IMR-90 (cell line): Measurements from ENCODE around the gene HLA-DMB. TPM values are rescaled to one million over a fixed set of nuclear protein-coding genes. Genes with fewer than 3 reads are reported as not detected.

Source experiments
- ATAC-seq: fragments of 200-7000 bp; cut with Tn5 transposase; 2 replicates; pipeline ENCODE4 v1.9.1; 2020; ENCODE audit warnings: low read depth, mild to moderate bottlenecking, moderate library complexity
- BruUV-seq: library from RNA; stranded (reverse); fragments of 400-500 nt; replicated peaks from 2 replicates; lab custom pipeline; 2021; lab: Mats Ljungman, UMichigan
- CTCF ChIA-PET: fragments of 300-600 bp; formaldehyde crosslinking; extraction: SDS; loops from one replicate; lab custom pipeline; 2021; ENCODE audit warnings: antibody characterized with exemption; lab: Yijun Ruan, JAX
- POLR2A ChIA-PET: fragments of 300-600 bp; sonication (Branson Sonifier 250); formaldehyde crosslinking; loops from one replicate; lab custom pipeline; 2022; ENCODE audit warnings: antibody characterized with exemption; ENCODE audit not compliant: unreplicated experiment; lab: Charles Lee
- DNase-seq: peaks from one replicate; pipeline ENCODE4 v3.0.0; 2013
- H2AFZ ChIP-seq: replicated peaks from 2 replicates; pipeline ENCODE3; 2013; ENCODE audit warnings: low read length, mild to moderate bottlenecking; ENCODE audit not compliant: poor library complexity
- H2AK5ac ChIP-seq: 2 replicates; pipeline ENCODE4 v1.6.1; 2013; ENCODE audit warnings: low read depth, low read length, inconsistent platforms
- H2AK9ac ChIP-seq: replicated peaks from 2 replicates; pipeline ENCODE3; 2013; ENCODE audit warnings: mild to moderate bottlenecking, low read depth, low read length, moderate library complexity; ENCODE audit not compliant: poor library complexity
- H2BK120ac ChIP-seq: 2 replicates; pipeline ENCODE4 v1.6.1; 2013; ENCODE audit warnings: low read depth, low read length, inconsistent platforms
- H2BK15ac ChIP-seq: 3 replicates; pipeline ENCODE4 v1.6.1; 2013; ENCODE audit warnings: low read depth, low read length, inconsistent platforms
- H2BK20ac ChIP-seq: 2 replicates; pipeline ENCODE4 v1.6.1; 2013; ENCODE audit warnings: low read depth, mild to moderate bottlenecking, inconsistent platforms, low read length, moderate library complexity
- H2BK5ac ChIP-seq: 2 replicates; pipeline ENCODE4 v1.6.1; 2013; ENCODE audit warnings: mild to moderate bottlenecking, low read depth, low read length, inconsistent platforms; ENCODE audit not compliant: poor library complexity, severe bottlenecking
- H3K14ac ChIP-seq: replicated peaks from 2 replicates; pipeline ENCODE4 v1.6.1; 2013; ENCODE audit warnings: low read depth, low read length, inconsistent platforms
- H3K18ac ChIP-seq: 2 replicates; pipeline ENCODE4 v1.6.1; 2013; ENCODE audit warnings: low read depth, low read length, control low read depth
- H3K23ac ChIP-seq: 2 replicates; pipeline ENCODE4 v1.6.1; 2013; ENCODE audit warnings: low read depth, low read length, inconsistent platforms
- H3K27ac ChIP-seq: 2 replicates; pipeline ENCODE4 v1.5.1; 2013; ENCODE audit warnings: mild to moderate bottlenecking, control low read depth, low read length; ENCODE audit not compliant: insufficient read depth
- H3K27me3 ChIP-seq: 2 replicates; pipeline ENCODE4 v1.6.1; 2013; ENCODE audit warnings: low read length; ENCODE audit not compliant: control insufficient read depth, insufficient read depth
- H3K36me3 ChIP-seq: 2 replicates; pipeline ENCODE4 v1.6.1; 2013; ENCODE audit warnings: low read length, mixed read lengths; ENCODE audit not compliant: control insufficient read depth, insufficient read depth
- H3K4ac ChIP-seq: 2 replicates; pipeline ENCODE4 v1.6.1; 2013; ENCODE audit warnings: low read depth, low read length, inconsistent platforms
- H3K4me1 ChIP-seq: 2 replicates; pipeline ENCODE4 v1.6.1; 2013; ENCODE audit warnings: low read length, mixed read lengths; ENCODE audit not compliant: control insufficient read depth, insufficient read depth
- H3K4me2 ChIP-seq: 2 replicates; pipeline ENCODE4 v1.6.1; 2013; ENCODE audit warnings: low read depth, mild to moderate bottlenecking, control low read depth, low read length, moderate library complexity
- H3K4me3 ChIP-seq: 2 replicates; pipeline ENCODE4 v1.5.1; 2013; ENCODE audit warnings: low read depth, mild to moderate bottlenecking, control low read depth, low read length, moderate library complexity; ENCODE audit not compliant: insufficient read depth
- H3K56ac ChIP-seq: 2 replicates; pipeline ENCODE4 v1.6.1; 2013; ENCODE audit warnings: low read length, inconsistent platforms; ENCODE audit not compliant: insufficient read depth; ENCODE audit errors: extremely low read depth
- H3K79me1 ChIP-seq, 2 experiments: 2 replicates each; pipeline ENCODE4 v1.6.1; 2013; ENCODE audit warnings: low read length in 2 of 2, inconsistent platforms in 1 of 2, low read depth in 1 of 2
- H3K9ac ChIP-seq: 2 replicates; pipeline ENCODE4 v1.6.1; 2013; ENCODE audit warnings: low read depth, low read length, control low read depth
- H3K9me1 ChIP-seq: 2 replicates; pipeline ENCODE4 v1.6.1; 2013; ENCODE audit warnings: low read length, inconsistent platforms; ENCODE audit not compliant: insufficient read depth
- H3K9me3 ChIP-seq: 2 replicates; pipeline ENCODE4 v1.6.1; 2013; ENCODE audit warnings: low read length; ENCODE audit not compliant: control insufficient read depth, insufficient read depth
- H4K20me1 ChIP-seq: 2 replicates; pipeline ENCODE4 v1.6.1; 2013; ENCODE audit warnings: low read length, inconsistent platforms; ENCODE audit not compliant: insufficient read depth
- H4K5ac ChIP-seq: 2 replicates; pipeline ENCODE4 v1.6.1; 2013; ENCODE audit warnings: mild to moderate bottlenecking, low read depth, low read length, control low read depth
- H4K8ac ChIP-seq, 2 experiments: 2 replicates each; pipeline ENCODE4 v1.6.1; 2013; ENCODE audit warnings: low read depth in 2 of 2, low read length in 2 of 2, control low read depth in 1 of 2, inconsistent platforms in 1 of 2
- H4K91ac ChIP-seq: 2 replicates; pipeline ENCODE4 v1.6.1; 2013; ENCODE audit warnings: low read depth, low read length, inconsistent platforms; ENCODE audit not compliant: insufficient read depth
- BHLHE40 ChIP-seq: fragments of 150-350 bp; IDR thresholded peaks from 2 replicates; pipeline ENCODE4 v1.6.1; 2016; ENCODE audit warnings: mild to moderate bottlenecking, low read depth, low read length
- CEBPB ChIP-seq: IDR thresholded peaks from 2 replicates; pipeline ENCODE4 v1.6.1; 2012; ENCODE audit warnings: low read depth, low read length, improper control_type of control experiment
- CHD1 ChIP-seq: IDR thresholded peaks from 2 replicates; pipeline ENCODE4 v1.6.1; 2012; ENCODE audit warnings: low read depth, low read length, improper control_type of control experiment
- ELK1 ChIP-seq: fragments of 150-350 bp; IDR thresholded peaks from 2 replicates; pipeline ENCODE4 v1.6.1; 2016; ENCODE audit warnings: low read depth, mild to moderate bottlenecking, low read length, moderate library complexity, borderline replicate concordance
- FOS ChIP-seq: fragments of 150-350 bp; IDR thresholded peaks from 2 replicates; pipeline ENCODE4 v1.6.1; 2016; ENCODE audit warnings: low read depth, low read length
- MAFK ChIP-seq: IDR thresholded peaks from 2 replicates; pipeline ENCODE4 v1.6.1; 2012; ENCODE audit warnings: low read depth, low read length, improper control_type of control experiment
- MAZ ChIP-seq: IDR thresholded peaks from 2 replicates; pipeline ENCODE4 v1.6.1; 2012; ENCODE audit warnings: low read depth, mild to moderate bottlenecking, low read length, improper control_type of control experiment, moderate library complexity, borderline replicate concordance
- MXI1 ChIP-seq: IDR thresholded peaks from 2 replicates; pipeline ENCODE4 v1.6.1; 2012; ENCODE audit warnings: low read depth, mild to moderate bottlenecking, low read length, moderate library complexity, borderline replicate concordance
- NFE2L2 ChIP-seq: fragments of 150-350 bp; IDR thresholded peaks from 2 replicates; pipeline ENCODE4 v1.6.1; 2016; ENCODE audit warnings: low read depth, mild to moderate bottlenecking, low read length
- POLR2A ChIP-seq: IDR thresholded peaks from 2 replicates; pipeline ENCODE4 v1.6.1; 2012; ENCODE audit warnings: mild to moderate bottlenecking, low read depth, low read length
- RAD21 ChIP-seq: IDR thresholded peaks from 2 replicates; pipeline ENCODE4 v1.6.1; 2012; ENCODE audit warnings: low read length, improper control_type of control experiment
- RCOR1 ChIP-seq: IDR thresholded peaks from 2 replicates; pipeline ENCODE4 v1.6.1; 2012; ENCODE audit warnings: mild to moderate bottlenecking, low read length, improper control_type of control experiment; ENCODE audit not compliant: insufficient replicate concordance
- RFX5 ChIP-seq: IDR thresholded peaks from 2 replicates; pipeline ENCODE4 v1.8.0; 2012; ENCODE audit warnings: low read depth, mild to moderate bottlenecking, low read length, moderate library complexity
- SMC3 ChIP-seq: fragments of 150-350 bp; IDR thresholded peaks from 2 replicates; pipeline ENCODE4 v1.6.1; 2016; ENCODE audit warnings: low read depth, mild to moderate bottlenecking, antibody characterized with exemption, low read length, moderate library complexity
- whole genome bisulfite sequencing, 2 experiments: methylation state at CpG; one replicate each; pipeline versions ENCODE4 v1.1.5 to v1.1.7; 2013; ENCODE audit warnings: missing lambda C conversion rate in 2 of 2; ENCODE audit not compliant: insufficient read length in 1 of 2; ENCODE audit errors: extremely low coverage in 2 of 2; 5-methylcytosine and 5-hydroxymethylcytosine counted together
- dilution Hi-C: fragments of 300-500 bp; cut with HindIII; formaldehyde crosslinking; loops from one replicate; pipeline ENCODE4 v1.14.3; 2018; ENCODE audit warnings: low sequenced_read_pairs; ENCODE audit not compliant: unreplicated experiment
- in situ Hi-C: fragments of 300-500 bp; cut with MboI; formaldehyde crosslinking; loops from 3 replicates; pipeline ENCODE4 v1.14.3; 2019; ENCODE audit warnings: low sequenced_read_pairs, inconsistent platforms, mixed read lengths
- intact Hi-C: fragments of 100-400 bp; cut with micrococcal nuclease; formaldehyde crosslinking; loops from 2 replicates; pipeline ENCODE4 v1.10.0; 2022
- polyA plus RNA-seq, 3 experiments: library from polyadenylated mRNA; depleted of rRNA; stranded (reverse); fragments of >200 nt; gene quantifications; 2 replicates each; pipeline ENCODE4 v1.2.3, GENCODE V29; 2012; ENCODE audit warnings: low replicate concordance in 1 of 3
- total RNA-seq: library from RNA; depleted of rRNA; stranded (reverse); fragments of >200 nt; gene quantifications from 2 replicates; pipeline ENCODE4 v1.2.3, GENCODE V29; 2012
- TF ChIP-seq, protein P1 (sequence below): conservative IDR thresholded peaks from 2 replicates; pipeline ENCODE4 v1.5.1; 2012; ENCODE audit warnings: mild to moderate bottlenecking, low read depth, low read length, improper control_type of control experiment
- TF ChIP-seq, protein P2 (sequence below): fragments of 150-350 bp; IDR thresholded peaks from 2 replicates; pipeline ENCODE4 v1.6.1; 2017; ENCODE audit warnings: mild to moderate bottlenecking, antibody characterized with exemption, low read length, low read depth

HLA-DMB gene
- total and polyA plus RNA-seq, 2 of the 4 experiments (the other 2 are of a cell fraction): 0.18 to 0.19 TPM

GRCh38 chr6:32888576-32888975 is 52.3 kb downstream of the HLA-DMB start:
- Histone ChIP-seq H3K4me3 (no peak overlapping the region), H4K5ac (no peak overlapping the region), H2BK20ac (no peak overlapping the region), H3K9ac (no peak overlapping the region), H4K91ac (no peak overlapping the region), H3K4me1 (peaks cover 15% of the 10 kb centered on the region), H3K79me1 (peaks cover 0 to under 1% of the 10 kb centered on the region in 2 experiments; a peak in 1 of 4 replicates), H2BK120ac (no peak overlapping the region), H4K20me1 (no peaks in the 10 kb centered on the region), H3K36me3 (no peaks in the 10 kb centered on the region), H4K8ac (no peak overlapping the region), H3K14ac (no peak overlapping the region), H3K56ac (no peak overlapping the region), H3K9me1 (0 out of 2 replicates have a peak, but pooled peaks cover 2% of the 10 kb centered on the region), H3K4me2 (no peak overlapping the region), H3K18ac (no peak overlapping the region), H3K4ac (no peak overlapping the region), H2AK5ac (no peak overlapping the region), H3K9me3 (no peaks in the 10 kb centered on the region), H2BK5ac (no peak overlapping the region), H2BK15ac (no peak overlapping the region), H2AFZ (no peak overlapping the region), H2AK9ac (no peak overlapping the region), H3K27ac (no peak overlapping the region), H3K23ac (no peak overlapping the region), H3K27me3 (no peaks in the 10 kb centered on the region)
- CTCF ChIA-PET: no interaction called here
- TF ChIP-seq FOS: no peak
- TF ChIP-seq MAZ: no peak
- no peak for TF ChIP-seq NFE2L2
- TF ChIP-seq BHLHE40: no peak
- no peak for TF ChIP-seq ELK1
- TF ChIP-seq SMC3: no peak
- TF ChIP-seq RCOR1: no peak
- TF ChIP-seq CHD1: no peak
- TF ChIP-seq, protein P1, sequence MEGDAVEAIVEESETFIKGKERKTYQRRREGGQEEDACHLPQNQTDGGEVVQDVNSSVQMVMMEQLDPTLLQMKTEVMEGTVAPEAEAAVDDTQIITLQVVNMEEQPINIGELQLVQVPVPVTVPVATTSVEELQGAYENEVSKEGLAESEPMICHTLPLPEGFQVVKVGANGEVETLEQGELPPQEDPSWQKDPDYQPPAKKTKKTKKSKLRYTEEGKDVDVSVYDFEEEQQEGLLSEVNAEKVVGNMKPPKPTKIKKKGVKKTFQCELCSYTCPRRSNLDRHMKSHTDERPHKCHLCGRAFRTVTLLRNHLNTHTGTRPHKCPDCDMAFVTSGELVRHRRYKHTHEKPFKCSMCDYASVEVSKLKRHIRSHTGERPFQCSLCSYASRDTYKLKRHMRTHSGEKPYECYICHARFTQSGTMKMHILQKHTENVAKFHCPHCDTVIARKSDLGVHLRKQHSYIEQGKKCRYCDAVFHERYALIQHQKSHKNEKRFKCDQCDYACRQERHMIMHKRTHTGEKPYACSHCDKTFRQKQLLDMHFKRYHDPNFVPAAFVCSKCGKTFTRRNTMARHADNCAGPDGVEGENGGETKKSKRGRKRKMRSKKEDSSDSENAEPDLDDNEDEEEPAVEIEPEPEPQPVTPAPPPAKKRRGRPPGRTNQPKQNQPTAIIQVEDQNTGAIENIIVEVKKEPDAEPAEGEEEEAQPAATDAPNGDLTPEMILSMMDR: no peak
- TF ChIP-seq MAFK: no peak
- TF ChIP-seq MXI1: no peak
- TF ChIP-seq, protein P2, sequence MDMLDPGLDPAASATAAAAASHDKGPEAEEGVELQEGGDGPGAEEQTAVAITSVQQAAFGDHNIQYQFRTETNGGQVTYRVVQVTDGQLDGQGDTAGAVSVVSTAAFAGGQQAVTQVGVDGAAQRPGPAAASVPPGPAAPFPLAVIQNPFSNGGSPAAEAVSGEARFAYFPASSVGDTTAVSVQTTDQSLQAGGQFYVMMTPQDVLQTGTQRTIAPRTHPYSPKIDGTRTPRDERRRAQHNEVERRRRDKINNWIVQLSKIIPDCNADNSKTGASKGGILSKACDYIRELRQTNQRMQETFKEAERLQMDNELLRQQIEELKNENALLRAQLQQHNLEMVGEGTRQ: no peak
- no peak for TF ChIP-seq RFX5
- TF ChIP-seq RAD21: no peak
- TF ChIP-seq POLR2A: no peak
- TF ChIP-seq CEBPB: no peak
- in situ Hi-C loops (no loop called here), dilution Hi-C loops (no loop called here), intact Hi-C loops (loop anchor here (5.0 kb wide), 2 partner anchors 194 to 359 kb away; no protein-coding TSS in a partner anchor)
- DNase-seq (no peak), ATAC-seq (no peak)
- 100% methylated on average over 1 of the region's 2 CpGs; no CpG with 5 or more reads in 1 of the 2 experiments for WGBS, 2 experiments
- POLR2A ChIA-PET: no interaction called here
- no TSS peak for BruUV-seq
